Gastroesophageal sphincter (tissue), 4 donors: ENCODE results near the gene MARF1. TPM values are rescaled to one million over a fixed set of nuclear protein-coding genes. Genes with fewer than 3 reads are reported as not detected.

Experiments
- ATAC-seq: fragments of 150-250 bp; one replicate; pipeline ENCODE4 v1.9.1; 2016; ENCODE audit warnings: mild to moderate bottlenecking, moderate library complexity
- H3K27ac ChIP-seq, 4 donors: fragments of 200-600 bp; sonication (generic) in 3 of 4; 1 replicate in 3 of 4; 2 replicates in 1 of 4; pipeline ENCODE4 v1.5.1; 2016 to 2019
- H3K27me3 ChIP-seq: fragments of 200-600 bp; sonication (generic); one replicate; pipeline ENCODE4 v1.5.1; 2019
- H3K36me3 ChIP-seq, 2 donors: fragments of 200-600 bp; sonication (generic); one replicate each; pipeline ENCODE4 v1.5.1; 2019; ENCODE audit warnings: control low read depth in 1 of 2
- H3K4me1 ChIP-seq, 3 donors: fragments of 200-600 bp; sonication (generic); 1 replicate in 2 of 3; 2 replicates in 1 of 3; pipeline ENCODE4 v1.5.1; 2016 to 2019; ENCODE audit warnings: control low read depth in 2 of 3
- H3K4me3 ChIP-seq, 2 donors: fragments of 200-600 bp; sonication (generic); one replicate each; pipeline ENCODE4 v1.5.1; 2019; ENCODE audit warnings: mild to moderate bottlenecking in 1 of 2, moderate library complexity in 1 of 2
- H3K9me3 ChIP-seq, 3 donors: fragments of 200-600 bp; sonication (generic); one replicate each; pipeline ENCODE4 v1.5.1; 2017 to 2019; ENCODE audit warnings: control low read depth in 2 of 3
- EP300 ChIP-seq: sonication (generic); formaldehyde crosslinking; IDR thresholded peaks from one replicate; pipeline ENCODE4 v1.6.1; 2017; ENCODE audit warnings: antibody characterized with exemption, mild to moderate bottlenecking
- POLR2A ChIP-seq, 2 donors: fragments of 450-650 bp; IDR thresholded peaks; one replicate each; pipeline ENCODE4 v1.6.1; 2017; ENCODE audit warnings: antibody characterized with exemption in 2 of 2, mild to moderate bottlenecking in 2 of 2, moderate library complexity in 1 of 2
- POLR2AphosphoS5 ChIP-seq: sonication (generic); formaldehyde crosslinking; IDR thresholded peaks from one replicate; pipeline ENCODE4 v1.6.1; 2017; ENCODE audit warnings: antibody characterized with exemption
- WGBS, 2 donors: methylation state at CpG; one replicate each; pipeline ENCODE4 v1.1.5; 2018; ENCODE audit warnings: low coverage in 1 of 2; 5-methylcytosine and 5-hydroxymethylcytosine counted together
- total RNA-seq, 4 donors: library from RNA; depleted of rRNA; stranded (reverse); fragments of >200 nt; gene quantifications; one replicate each; pipeline ENCODE4 v1.1.0, GENCODE V29; 2016
- TF ChIP-seq, protein P1 (sequence below), 4 experiments: fragments of 200-600 bp in 2 of 4; fragments of 450-650 bp in 2 of 4; sonication (generic) in 1 of 4; IDR thresholded peaks; one replicate each; pipeline ENCODE4 v1.5.1; 2017 to 2019; ENCODE audit warnings: antibody characterized with exemption in 4 of 4, mild to moderate bottlenecking in 2 of 4, moderate library complexity in 2 of 4

MARF1 gene
- total RNA-seq, 4 donors from 2014 or later, result 38.2 to 67.7 (median 53.3) TPM

DNA sequence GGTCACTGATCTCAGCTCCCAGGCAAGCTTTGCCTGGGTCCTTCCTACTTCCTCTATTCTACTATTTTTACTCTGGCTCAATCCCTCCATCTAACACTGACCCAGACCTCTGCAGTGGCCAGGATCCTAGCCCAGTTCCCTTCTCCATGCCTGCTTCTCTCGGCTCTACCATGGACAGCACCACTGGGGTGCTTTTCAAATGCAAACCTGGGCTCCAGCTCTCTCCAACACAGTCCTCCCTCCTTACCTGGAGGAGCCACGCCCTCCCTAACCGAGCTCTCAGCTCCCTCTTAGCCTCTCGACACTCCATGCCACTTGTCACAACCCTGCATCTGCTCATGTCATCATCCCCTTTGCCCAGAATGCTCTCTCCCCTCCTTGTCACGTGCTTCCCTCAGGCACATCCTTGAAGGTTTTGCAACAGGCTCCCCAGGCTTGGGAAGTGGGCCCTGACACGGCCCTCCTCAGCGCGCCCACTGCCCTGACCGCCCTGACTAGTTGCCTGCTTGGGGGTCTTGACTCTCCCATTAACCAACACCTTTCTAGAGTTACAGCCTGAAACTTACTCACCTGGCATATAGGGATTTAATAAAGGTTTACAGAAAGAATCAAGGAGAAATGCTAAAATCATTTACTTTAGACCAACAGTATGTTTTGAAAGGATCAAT, 41.6 kb downstream of the MARF1 start:
- no peak for TF ChIP-seq EP300
- no peak for TF ChIP-seq POLR2A (IDR thresholded peaks at IDR 0.05)
- TF ChIP-seq POLR2AphosphoS5, result no peak
- 50 to 84% methylated on average over 1 to 6 of the region's 9 CpGs for WGBS, 2 donors
- Histone ChIP-seq H3K27me3 (no peaks in the 10 kb centered on the region), H3K27ac (no peak overlapping the region), H3K9me3 (no peaks in the 10 kb centered on the region), H3K4me1 (no peaks in the 10 kb centered on the region), H3K36me3 (peaks cover 0 to 100% of the 10 kb centered on the region in 2 donors), H3K4me3 (no peak overlapping the region)
- ATAC-seq, result no peak

DNA sequence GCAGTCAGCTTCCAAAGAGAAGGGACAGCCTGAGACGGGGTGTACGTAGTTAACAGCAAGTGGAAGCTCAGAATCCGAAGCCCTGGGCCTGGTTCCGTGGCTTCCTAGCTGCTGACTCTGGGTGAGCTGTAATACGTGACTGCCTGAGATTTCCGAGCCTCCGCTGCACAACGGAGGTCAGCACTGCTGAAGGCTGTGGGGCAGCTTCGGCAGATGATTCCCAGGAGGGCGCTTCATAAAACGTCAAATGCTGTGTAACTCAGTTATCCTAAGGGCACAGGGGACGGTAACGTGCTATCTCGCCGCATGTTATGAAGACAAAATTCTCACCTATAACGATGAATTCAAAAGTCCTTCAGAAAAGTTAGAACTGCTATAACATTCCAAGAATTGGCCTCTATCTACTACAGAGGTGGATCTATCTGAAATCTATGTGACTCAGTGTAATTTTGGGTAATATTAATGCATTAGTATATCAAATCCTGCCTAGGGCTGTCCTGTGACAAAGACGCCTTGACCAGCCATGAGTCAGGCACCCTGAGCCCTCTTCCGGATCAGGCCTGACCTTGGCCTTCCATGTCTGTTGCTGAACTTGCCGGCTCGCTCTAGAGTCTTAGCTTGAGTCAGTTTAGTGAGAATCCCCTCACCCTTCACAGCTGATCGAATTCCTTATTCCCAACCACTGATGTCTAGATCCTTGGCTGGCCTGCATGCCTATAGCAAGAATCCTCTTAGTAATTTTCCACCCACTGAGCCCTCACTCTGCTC, 43.5 kb downstream of the MARF1 start:
- no peak for ATAC-seq
- TF ChIP-seq POLR2A (IDR thresholded peaks at IDR 0.05) (no peak), POLR2AphosphoS5 (no peak), EP300 (no peak)
- TF ChIP-seq, protein P1, sequence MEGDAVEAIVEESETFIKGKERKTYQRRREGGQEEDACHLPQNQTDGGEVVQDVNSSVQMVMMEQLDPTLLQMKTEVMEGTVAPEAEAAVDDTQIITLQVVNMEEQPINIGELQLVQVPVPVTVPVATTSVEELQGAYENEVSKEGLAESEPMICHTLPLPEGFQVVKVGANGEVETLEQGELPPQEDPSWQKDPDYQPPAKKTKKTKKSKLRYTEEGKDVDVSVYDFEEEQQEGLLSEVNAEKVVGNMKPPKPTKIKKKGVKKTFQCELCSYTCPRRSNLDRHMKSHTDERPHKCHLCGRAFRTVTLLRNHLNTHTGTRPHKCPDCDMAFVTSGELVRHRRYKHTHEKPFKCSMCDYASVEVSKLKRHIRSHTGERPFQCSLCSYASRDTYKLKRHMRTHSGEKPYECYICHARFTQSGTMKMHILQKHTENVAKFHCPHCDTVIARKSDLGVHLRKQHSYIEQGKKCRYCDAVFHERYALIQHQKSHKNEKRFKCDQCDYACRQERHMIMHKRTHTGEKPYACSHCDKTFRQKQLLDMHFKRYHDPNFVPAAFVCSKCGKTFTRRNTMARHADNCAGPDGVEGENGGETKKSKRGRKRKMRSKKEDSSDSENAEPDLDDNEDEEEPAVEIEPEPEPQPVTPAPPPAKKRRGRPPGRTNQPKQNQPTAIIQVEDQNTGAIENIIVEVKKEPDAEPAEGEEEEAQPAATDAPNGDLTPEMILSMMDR (IDR thresholded peaks at IDR 0.05), result no peak
- no peak overlapping the region for H3K27ac ChIP-seq
- no peaks in the 10 kb centered on the region for H3K27me3 ChIP-seq
- peaks cover 0 to 100% of the 10 kb centered on the region in 2 donors for H3K36me3 ChIP-seq
- H3K9me3 ChIP-seq, result no peaks in the 10 kb centered on the region
- H3K4me3 ChIP-seq, result no peak overlapping the region
- H3K4me1 ChIP-seq, result no peaks in the 10 kb centered on the region
- WGBS, 2 donors, result 81 to 93% methylated on average over 8 to 13 of the region's 21 CpGs

DNA sequence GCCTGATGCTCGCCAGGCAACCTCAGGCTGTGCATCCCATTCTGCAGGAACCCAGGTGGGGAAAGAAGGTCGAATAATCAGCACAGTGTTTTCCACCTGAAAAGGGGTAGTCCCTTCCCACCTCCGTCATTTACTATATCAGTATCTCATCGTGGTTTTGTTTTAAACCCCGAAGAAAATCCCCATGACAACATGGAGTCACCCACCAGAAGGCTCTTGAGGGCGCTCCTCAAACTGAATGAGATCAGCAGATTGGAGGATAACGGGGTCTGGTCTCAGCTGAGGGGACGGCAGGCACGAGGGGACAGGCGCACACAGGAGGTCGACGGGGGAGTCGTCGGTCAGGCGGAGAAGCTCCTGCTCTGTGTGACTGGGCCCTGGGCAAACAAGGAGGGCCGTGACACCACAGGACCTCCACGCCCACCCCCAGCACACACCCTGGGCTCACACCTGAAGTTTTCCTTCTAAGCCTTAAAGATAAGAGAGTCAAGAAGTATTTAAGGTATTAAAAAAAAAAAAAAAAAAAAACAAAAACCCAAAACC, 44.2 kb downstream of the MARF1 start:
- Histone ChIP-seq H3K9me3 (no peaks in the 10 kb centered on the region), H3K36me3 (peaks cover 0 to 98% of the 10 kb centered on the region in 2 donors), H3K4me3 (no peak overlapping the region), H3K27me3 (no peaks in the 10 kb centered on the region), H3K27ac (no peak overlapping the region), H3K4me1 (no peaks in the 10 kb centered on the region)
- TF ChIP-seq POLR2A (IDR thresholded peaks at IDR 0.05) (no peak), EP300 (no peak), POLR2AphosphoS5 (no peak)
- TF ChIP-seq, protein P1 (IDR thresholded peaks at IDR 0.05), result no peak
- ATAC-seq, result no peak
- 84% methylated on average over 8 of the region's 17 CpGs; no CpG with 5 or more reads in 1 of the 2 donors for WGBS, 2 donors

DNA sequence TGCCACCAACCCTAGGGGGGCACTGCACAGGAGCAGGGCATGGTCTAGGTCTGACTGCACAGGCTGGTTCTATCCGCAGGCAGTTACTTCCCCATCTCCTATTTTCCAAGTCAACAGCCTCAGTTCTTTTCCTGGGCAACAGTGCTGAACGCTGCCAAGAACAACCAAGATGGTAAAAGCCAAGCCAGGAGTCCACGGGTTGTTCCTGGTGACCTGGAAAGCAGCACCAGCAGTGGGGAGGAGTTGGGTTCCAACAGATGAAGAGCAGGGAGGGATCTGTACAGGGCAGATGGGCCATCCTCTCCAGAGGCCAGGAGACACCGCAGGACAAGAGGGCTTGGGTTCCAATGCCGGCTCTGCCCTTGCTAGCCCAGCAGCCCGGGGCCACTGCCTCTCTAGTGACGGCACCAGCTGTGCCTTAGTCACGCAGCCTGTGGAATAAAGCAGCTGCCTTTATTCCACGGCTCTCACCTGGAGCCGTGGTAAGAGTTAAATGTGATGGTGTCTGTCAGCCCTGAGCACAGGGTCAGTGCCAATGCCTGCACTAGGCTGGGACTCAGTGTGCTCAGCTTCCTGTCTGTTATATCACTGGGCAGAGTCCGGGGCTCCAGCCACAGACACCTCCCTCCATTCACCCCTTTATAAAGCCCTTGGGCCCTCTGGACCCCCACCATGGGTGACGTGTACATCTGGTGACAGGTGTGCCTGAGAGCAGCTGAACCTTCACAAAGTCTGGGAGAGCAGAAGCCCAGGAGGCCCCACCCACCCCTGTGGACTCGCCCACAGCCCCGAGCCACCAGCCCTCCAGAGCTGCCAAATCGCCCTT, 44.9 kb downstream of the MARF1 start:
- Histone ChIP-seq H3K36me3 (peaks cover 0 to 98% of the 10 kb centered on the region in 2 donors), H3K9me3 (no peaks in the 10 kb centered on the region), H3K4me3 (no peak overlapping the region), H3K27me3 (no peaks in the 10 kb centered on the region), H3K27ac (no peak overlapping the region), H3K4me1 (no peaks in the 10 kb centered on the region)
- TF ChIP-seq POLR2A (IDR thresholded peaks at IDR 0.05), result no peak
- no peak for TF ChIP-seq EP300
- TF ChIP-seq POLR2AphosphoS5, result no peak
- TF ChIP-seq, protein P1 (IDR thresholded peaks at IDR 0.05), result no peak
- 90% methylated on average over 3 to 7 of the region's 15 CpGs for WGBS, 2 donors
- ATAC-seq, result no peak

DNA sequence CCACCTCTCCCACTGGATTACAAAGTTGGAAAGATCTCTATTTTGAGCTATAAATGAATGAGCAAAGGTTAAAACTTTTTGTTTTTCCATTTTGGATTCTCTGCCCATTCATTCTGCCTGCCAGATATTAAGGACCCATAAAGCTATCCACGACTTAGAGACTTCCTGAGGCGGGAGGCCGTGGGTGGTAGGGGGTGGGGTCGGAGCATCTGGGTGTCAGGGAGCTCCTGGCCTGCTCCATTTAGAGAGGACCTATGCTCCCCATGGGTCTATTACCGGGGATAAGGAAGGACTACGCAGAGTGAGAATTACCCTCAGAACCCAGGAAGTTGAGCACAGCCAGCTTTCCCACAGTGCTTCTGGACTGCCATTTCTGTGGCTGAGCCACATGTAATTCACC, 45.8 kb downstream of the MARF1 start:
- Histone ChIP-seq H3K4me1 (peaks cover 0 to 6% (median 0%) of the 10 kb centered on the region in 3 donors), H3K9me3 (no peaks in the 10 kb centered on the region), H3K27me3 (no peaks in the 10 kb centered on the region), H3K4me3 (no peak overlapping the region), H3K36me3 (peaks cover 0 to 89% of the 10 kb centered on the region in 2 donors), H3K27ac (no peak overlapping the region)
- TF ChIP-seq POLR2A (IDR thresholded peaks at IDR 0.05) (no peak), EP300 (no peak), POLR2AphosphoS5 (no peak)
- TF ChIP-seq, protein P1 (IDR thresholded peaks at IDR 0.05), result no peak
- ATAC-seq, result no peak
- 60 to 78% methylated on average over 1 to 4 of the region's 6 CpGs for WGBS, 2 donors
